OCI-LY3 (cell line): ENCODE measurements around the gene MDFIC2.

ENCODE experiments used
- H2AFZ ChIP-seq: fragments of 200-600, 300-600 bp; shearing (Covaris generic); 2 replicates; pipeline ENCODE4 v1.6.0; 2014; ENCODE audit warnings: antibody characterized with exemption, low read depth, low read length
- H3K27ac ChIP-seq: fragments of 200-600, 300-600 bp; sonication (generic); 2 replicates; pipeline ENCODE4 v1.5.1; 2014; ENCODE audit warnings: mild to moderate bottlenecking, low read length, moderate library complexity, mixed read lengths
- H3K27me3 ChIP-seq: fragments of 200-600, 300-600 bp; sonication (generic); 2 replicates; pipeline ENCODE4 v1.6.1; 2014; ENCODE audit warnings: low read depth, low read length, mixed read lengths
- H3K36me3 ChIP-seq: fragments of 200-600, 300-600 bp; sonication (generic); replicated peaks from 2 replicates; pipeline ENCODE3; 2014; ENCODE audit warnings: low read depth, low read length, mixed read lengths
- H3K4me1 ChIP-seq: fragments of 300-600, 200-600 bp; sonication (generic); 2 replicates; pipeline ENCODE4 v1.6.1; 2014; ENCODE audit warnings: low read length, mixed read lengths
- H3K4me2 ChIP-seq: fragments of 200-600, 300-600 bp; sonication (generic); 2 replicates; pipeline ENCODE4 v1.6.1; 2014; ENCODE audit warnings: low read length, mixed read lengths
- H3K4me3 ChIP-seq: fragments of 300-600, 200-600 bp; sonication (generic); 2 replicates; pipeline ENCODE4 v1.5.1; 2014; ENCODE audit warnings: antibody characterized with exemption, mild to moderate bottlenecking, low read length, moderate library complexity
- H3K79me2 ChIP-seq: fragments of 300-600, 200-600 bp; shearing (Covaris generic); 2 replicates; pipeline ENCODE4 v1.6.1; 2014; ENCODE audit warnings: mild to moderate bottlenecking, low read length, mixed read lengths
- H3K9ac ChIP-seq: fragments of 300-600, 200-600 bp; shearing (Covaris generic); 2 replicates; pipeline ENCODE4 v1.6.0; 2014; ENCODE audit warnings: mild to moderate bottlenecking, low read length, moderate library complexity
- H3K9me3 ChIP-seq: fragments of 200-600, 300-600 bp; shearing (Covaris generic); 2 replicates; pipeline ENCODE4 v1.6.1; 2014; ENCODE audit warnings: low read length, mixed read lengths; ENCODE audit not compliant: insufficient read depth
- H4K20me1 ChIP-seq: fragments of 200-600, 300-600 bp; sonication (generic); 2 replicates; pipeline ENCODE4 v1.6.1; 2016; ENCODE audit warnings: low read length, mixed read lengths; ENCODE audit not compliant: insufficient read depth
- EZH2phosphoT487 ChIP-seq: fragments of 200-600 bp; shearing (Covaris generic); IDR thresholded peaks from 2 replicates; pipeline ENCODE4 v1.6.1; 2018; ENCODE audit warnings: antibody characterized with exemption, mixed run types, low read depth
- TF ChIP-seq, protein P1 (sequence below): fragments of 200-600, 300-600 bp; sonication (generic); IDR thresholded peaks from 2 replicates; pipeline ENCODE4 v1.5.1; 2014; ENCODE audit warnings: antibody characterized with exemption, low read length, low read depth

Gene MDFIC2

DNA sequence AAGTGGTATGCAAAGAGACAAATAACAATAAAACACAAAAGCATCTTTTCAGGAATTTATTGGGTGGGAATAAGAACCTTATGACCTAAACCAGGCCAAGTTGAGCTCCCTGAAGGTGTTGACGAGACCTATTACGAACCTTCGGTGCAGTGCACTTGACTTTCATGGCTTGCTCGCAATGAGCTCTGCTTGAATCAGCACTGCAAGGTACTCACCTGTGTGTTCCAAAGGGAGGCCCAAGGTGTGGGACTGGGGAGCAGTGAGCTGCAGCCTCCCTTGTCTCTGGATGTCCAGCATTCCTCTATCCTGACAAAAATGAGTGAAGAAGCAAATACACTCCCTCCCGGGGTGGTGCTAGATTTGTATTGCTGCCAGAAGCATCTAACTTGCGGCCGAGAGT, at the start of gene MDFIC2:
Gene MDFIC2 (minus strand): TSS at position 303 of the 400 bp plus-strand sequence. CDS start 665 bp downstream, outside the sequence.
- Histone ChIP-seq H3K27me3 (no peaks in the 10 kb centered on the region), H3K27ac (no peak within 1 kb of the TSS), H3K4me3 (no peak within 1 kb of the TSS), H3K9ac (no peak within 1 kb of the TSS), H2AFZ (no peak within 1 kb of the TSS), H3K9me3 (no peaks in the 10 kb centered on the region), H3K36me3 (no peaks in the 10 kb centered on the region), H3K4me2 (no peak within 1 kb of the TSS), H4K20me1 (no peaks in the 10 kb centered on the region), H3K4me1 (0 out of 2 replicates have a peak, but pooled peaks cover 4% of the 10 kb centered on the region), H3K79me2 (no peaks in the 10 kb centered on the region)
- no peak for TF ChIP-seq EZH2phosphoT487
- TF ChIP-seq, protein P1, sequence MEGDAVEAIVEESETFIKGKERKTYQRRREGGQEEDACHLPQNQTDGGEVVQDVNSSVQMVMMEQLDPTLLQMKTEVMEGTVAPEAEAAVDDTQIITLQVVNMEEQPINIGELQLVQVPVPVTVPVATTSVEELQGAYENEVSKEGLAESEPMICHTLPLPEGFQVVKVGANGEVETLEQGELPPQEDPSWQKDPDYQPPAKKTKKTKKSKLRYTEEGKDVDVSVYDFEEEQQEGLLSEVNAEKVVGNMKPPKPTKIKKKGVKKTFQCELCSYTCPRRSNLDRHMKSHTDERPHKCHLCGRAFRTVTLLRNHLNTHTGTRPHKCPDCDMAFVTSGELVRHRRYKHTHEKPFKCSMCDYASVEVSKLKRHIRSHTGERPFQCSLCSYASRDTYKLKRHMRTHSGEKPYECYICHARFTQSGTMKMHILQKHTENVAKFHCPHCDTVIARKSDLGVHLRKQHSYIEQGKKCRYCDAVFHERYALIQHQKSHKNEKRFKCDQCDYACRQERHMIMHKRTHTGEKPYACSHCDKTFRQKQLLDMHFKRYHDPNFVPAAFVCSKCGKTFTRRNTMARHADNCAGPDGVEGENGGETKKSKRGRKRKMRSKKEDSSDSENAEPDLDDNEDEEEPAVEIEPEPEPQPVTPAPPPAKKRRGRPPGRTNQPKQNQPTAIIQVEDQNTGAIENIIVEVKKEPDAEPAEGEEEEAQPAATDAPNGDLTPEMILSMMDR, result no peak

DNA sequence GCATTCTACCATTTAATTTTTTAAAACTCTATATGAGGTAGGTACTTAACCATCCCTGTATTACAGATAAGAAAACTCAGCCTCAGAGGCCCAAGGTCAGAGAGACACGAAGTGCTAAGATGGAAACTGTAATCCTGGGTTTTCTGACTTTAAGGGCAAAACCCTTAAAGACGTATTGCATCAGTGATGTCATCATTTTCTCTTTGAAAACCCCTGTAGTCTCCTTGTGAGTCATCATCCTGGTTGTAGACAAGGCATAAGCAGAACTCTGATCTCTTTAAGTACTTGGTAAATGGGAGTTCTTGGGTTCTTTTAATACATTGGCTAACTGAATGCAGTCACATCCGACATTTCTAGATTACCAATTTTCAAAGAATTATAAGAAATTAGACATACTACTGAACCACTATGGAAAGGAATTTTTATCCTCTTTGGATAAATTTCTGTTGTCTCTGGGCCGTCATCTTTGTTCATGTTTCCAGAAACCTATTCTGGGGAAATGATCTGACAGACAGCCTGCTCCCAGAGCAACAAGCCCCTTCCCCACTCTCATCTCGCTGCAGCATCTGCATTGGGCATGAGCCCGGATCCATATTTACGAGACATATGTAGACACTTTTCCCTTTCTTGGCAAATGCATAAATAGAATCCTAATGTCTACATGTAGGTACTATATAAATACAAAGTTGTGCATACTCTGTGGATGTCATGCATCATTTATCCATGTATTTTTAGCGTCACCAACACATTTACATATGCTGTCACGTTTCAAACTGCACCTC, 48.7 kb upstream of the MDFIC2 start:
- peak overlapping the region; percentile 63 for H3K4me2 ChIP-seq
- peak overlapping the region; percentile 51 for H3K4me3 ChIP-seq
- 0 out of 2 replicates have a peak, but pooled peaks cover 4% of the 10 kb centered on the region for H3K9me3 ChIP-seq
- peaks cover 2% of the 10 kb centered on the region for H3K36me3 ChIP-seq
- no peaks in the 10 kb centered on the region for H4K20me1 ChIP-seq
- no peak overlapping the region for H3K27ac ChIP-seq
- H3K9ac ChIP-seq, result no peak overlapping the region
- no peak overlapping the region for H2AFZ ChIP-seq
- H3K27me3 ChIP-seq, result peaks cover 15% of the 10 kb centered on the region; the same call in 1 of the 2 replicates
- no peaks in the 10 kb centered on the region for H3K79me2 ChIP-seq
- H3K4me1 ChIP-seq, result peaks cover 26% of the 10 kb centered on the region
- TF ChIP-seq EZH2phosphoT487, result no peak
- TF ChIP-seq, protein P1, result no peak

DNA sequence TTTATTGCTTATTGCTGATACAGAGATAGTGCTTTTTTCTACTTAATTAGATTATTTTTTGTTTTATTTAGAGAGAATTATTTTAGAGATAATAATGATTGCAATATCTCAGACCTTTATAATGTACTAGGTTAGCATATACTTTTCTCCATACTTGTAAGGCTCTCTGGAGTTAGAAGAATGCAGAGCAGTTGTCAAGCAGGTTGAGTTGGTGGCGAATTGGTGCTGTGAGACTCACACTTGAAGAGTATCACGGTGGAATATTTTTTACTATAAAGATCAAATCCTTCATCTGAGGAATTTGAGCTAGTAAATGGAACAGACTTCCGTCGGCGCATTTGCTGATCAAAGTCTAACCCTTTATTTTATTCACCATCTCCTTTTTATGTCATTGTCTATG, 47.3 kb upstream of the MDFIC2 start:
- Histone ChIP-seq H3K4me1 (peaks cover 26% of the 10 kb centered on the region), H3K27me3 (peaks cover 15% of the 10 kb centered on the region; the same call in 1 of the 2 replicates), H4K20me1 (no peaks in the 10 kb centered on the region), H3K4me3 (no peak overlapping the region), H3K79me2 (no peaks in the 10 kb centered on the region), H3K9ac (no peak overlapping the region), H3K27ac (no peak overlapping the region), H3K9me3 (0 out of 2 replicates have a peak, but pooled peaks cover 4% of the 10 kb centered on the region), H2AFZ (no peak overlapping the region), H3K36me3 (peaks cover 2% of the 10 kb centered on the region), H3K4me2 (no peak overlapping the region)
- TF ChIP-seq, protein P1, result no peak
- TF ChIP-seq EZH2phosphoT487, result no peak

DNA sequence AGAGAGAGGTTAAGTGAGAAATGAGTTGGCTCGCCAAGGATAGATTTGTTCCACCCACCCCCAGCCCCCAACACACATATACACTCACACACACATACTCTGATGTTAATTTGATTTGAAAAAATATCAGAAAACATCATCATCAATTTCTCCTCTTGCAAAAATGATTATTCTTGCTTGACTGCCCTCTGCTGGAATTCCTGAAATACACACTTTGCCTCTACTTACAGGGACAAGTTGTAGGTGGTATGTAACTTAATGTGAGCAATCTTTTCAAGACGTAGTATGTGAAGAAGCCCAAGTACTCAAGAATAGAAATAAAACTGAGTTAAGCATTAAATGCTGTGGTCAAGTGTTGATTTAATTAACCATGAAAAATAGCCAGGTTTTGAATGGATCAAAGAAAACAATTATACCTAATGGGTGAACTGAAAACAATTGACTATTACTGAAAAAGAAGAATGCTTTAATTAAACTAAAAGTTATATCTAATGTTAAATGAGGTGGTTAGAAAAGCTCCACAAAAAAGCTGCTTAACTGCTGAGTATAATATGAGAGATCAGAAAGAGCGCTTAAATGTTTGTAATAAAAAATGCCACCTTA, 46.6 kb upstream of the MDFIC2 start:
- Histone ChIP-seq H2AFZ (no peak overlapping the region), H3K9me3 (0 out of 2 replicates have a peak, but pooled peaks cover 2% of the 10 kb centered on the region), H3K9ac (no peak overlapping the region), H3K27me3 (peaks cover 15% of the 10 kb centered on the region; the same call in 1 of the 2 replicates), H3K27ac (no peak overlapping the region), H4K20me1 (no peaks in the 10 kb centered on the region), H3K4me2 (no peak overlapping the region), H3K36me3 (peaks cover 1% of the 10 kb centered on the region), H3K79me2 (no peaks in the 10 kb centered on the region), H3K4me3 (no peak overlapping the region), H3K4me1 (peaks cover 26% of the 10 kb centered on the region)
- TF ChIP-seq, protein P1, result peak; percentile 91
- no peak for TF ChIP-seq EZH2phosphoT487
